PC-3 (cell line): ENCODE measurements around the gene SIM2. TPM values are rescaled to one million over a fixed set of nuclear protein-coding genes. Genes with fewer than 3 reads are reported as not detected.

ENCODE experiments used
- ATAC-seq: fragments of 200-7000 bp; cut with Tn5 transposase; 2 replicates; pipeline ENCODE4 v1.9.1; 2020; ENCODE audit warnings: mild to moderate bottlenecking, moderate library complexity
- BruUV-seq: library from RNA; stranded (reverse); fragments of 400-500 nt; replicated peaks from 2 replicates; lab custom pipeline; 2021; lab: Mats Ljungman, UMichigan
- CTCF ChIA-PET: fragments of 300-600 bp; sonication (Branson Sonifier 250); formaldehyde crosslinking; loops from one replicate; lab custom pipeline; 2022; ENCODE audit warnings: antibody characterized with exemption; lab: Charles Lee
- POLR2A ChIA-PET: fragments of 300-600 bp; sonication (Branson Sonifier 250); formaldehyde crosslinking; loops from one replicate; lab custom pipeline; 2022; ENCODE audit warnings: antibody characterized with exemption; ENCODE audit not compliant: unreplicated experiment; lab: Charles Lee
- DNase-seq: peaks from one replicate; pipeline ENCODE4 v3.0.0-alpha.2; 2015
- H2AFZ ChIP-seq: fragments of 300-600 bp; sonication (generic); 2 replicates; pipeline ENCODE4 v1.6.0; 2016; ENCODE audit warnings: antibody characterized with exemption, low read length
- H3F3A ChIP-seq: fragments of 300-600 bp; sonication (generic); one replicate; pipeline ENCODE4 v1.6.0; 2017; ENCODE audit warnings: antibody characterized with exemption, low read length, control low read depth, mild to moderate bottlenecking; ENCODE audit not compliant: unreplicated experiment
- H3K27ac ChIP-seq: fragments of 300-600 bp; sonication (generic); 2 replicates; pipeline ENCODE4 v1.5.1; 2016; ENCODE audit warnings: mild to moderate bottlenecking, low read length
- H3K27me3 ChIP-seq: fragments of 300-600 bp; sonication (generic); 2 replicates; pipeline ENCODE4 v1.6.1; 2016; ENCODE audit warnings: low read length, mixed read lengths
- H3K36me3 ChIP-seq: fragments of 300-600 bp; sonication (generic); 2 replicates; pipeline ENCODE4 v1.6.1; 2016; ENCODE audit warnings: low read depth, mixed run types, low read length, mixed read lengths
- H3K4me1 ChIP-seq: fragments of 300-600 bp; sonication (generic); 2 replicates; pipeline ENCODE4 v1.5.1; 2016; ENCODE audit warnings: low read length; ENCODE audit not compliant: insufficient read depth
- H3K4me2 ChIP-seq: fragments of 300-600 bp; sonication (generic); 2 replicates; pipeline ENCODE4 v1.6.0; 2016; ENCODE audit warnings: low read length
- H3K4me3 ChIP-seq: fragments of 300-600 bp; sonication (generic); 2 replicates; pipeline ENCODE4 v1.5.1; 2016; ENCODE audit warnings: mild to moderate bottlenecking, low read length, mixed read lengths
- H3K79me2 ChIP-seq: fragments of 300-600 bp; sonication (generic); 2 replicates; pipeline ENCODE4 v1.6.1; 2017; ENCODE audit warnings: low read length, mixed read lengths
- H3K9ac ChIP-seq: fragments of 300-600 bp; sonication (generic); 2 replicates; pipeline ENCODE4 v1.6.0; 2016; ENCODE audit warnings: mild to moderate bottlenecking, low read length
- H3K9me2 ChIP-seq: fragments of 300-600 bp; sonication (generic); replicated peaks from 2 replicates; pipeline ENCODE4 v1.6.1; 2016; ENCODE audit warnings: mixed run types, low read length, mixed read lengths
- H3K9me3 ChIP-seq: fragments of 300-600 bp; sonication (generic); 2 replicates; pipeline ENCODE4 v1.6.1; 2016; ENCODE audit warnings: low read length, mixed read lengths
- H4K20me1 ChIP-seq: fragments of 300-600 bp; sonication (generic); 2 replicates; pipeline ENCODE4 v1.6.1; 2016; ENCODE audit warnings: low read length, mixed read lengths
- EZH2 ChIP-seq: fragments of 300-600 bp; sonication (generic); IDR thresholded peaks from one replicate; pipeline ENCODE4 v1.6.1; 2017; ENCODE audit warnings: antibody characterized with exemption, mild to moderate bottlenecking, low read length; ENCODE audit not compliant: unreplicated experiment
- EZH2phosphoT487 ChIP-seq: fragments of 300-600 bp; sonication (generic); IDR thresholded peaks from 2 replicates; pipeline ENCODE4 v1.6.1; 2018; ENCODE audit warnings: mild to moderate bottlenecking, antibody characterized with exemption, low read length, borderline replicate concordance
- intact Hi-C: fragments of 100-400 bp; cut with micrococcal nuclease; formaldehyde crosslinking; loops from 2 replicates; pipeline ENCODE4 v1.9.0; 2023
- total RNA-seq: library from RNA; depleted of rRNA; stranded (reverse); fragments of >200 nt; gene quantifications from 2 replicates; pipeline ENCODE4 v1.2.3, GENCODE V29; 2014
- TF ChIP-seq, protein P1 (sequence below): fragments of 300-600 bp; sonication (generic); conservative IDR thresholded peaks from 2 replicates; pipeline ENCODE4 v1.5.1; 2017; ENCODE audit warnings: antibody characterized with exemption, low read depth, mild to moderate bottlenecking, low read length

The SIM2 gene
- total RNA-seq, 1 experiment from 2014 or later = 71.2 TPM

DNA sequence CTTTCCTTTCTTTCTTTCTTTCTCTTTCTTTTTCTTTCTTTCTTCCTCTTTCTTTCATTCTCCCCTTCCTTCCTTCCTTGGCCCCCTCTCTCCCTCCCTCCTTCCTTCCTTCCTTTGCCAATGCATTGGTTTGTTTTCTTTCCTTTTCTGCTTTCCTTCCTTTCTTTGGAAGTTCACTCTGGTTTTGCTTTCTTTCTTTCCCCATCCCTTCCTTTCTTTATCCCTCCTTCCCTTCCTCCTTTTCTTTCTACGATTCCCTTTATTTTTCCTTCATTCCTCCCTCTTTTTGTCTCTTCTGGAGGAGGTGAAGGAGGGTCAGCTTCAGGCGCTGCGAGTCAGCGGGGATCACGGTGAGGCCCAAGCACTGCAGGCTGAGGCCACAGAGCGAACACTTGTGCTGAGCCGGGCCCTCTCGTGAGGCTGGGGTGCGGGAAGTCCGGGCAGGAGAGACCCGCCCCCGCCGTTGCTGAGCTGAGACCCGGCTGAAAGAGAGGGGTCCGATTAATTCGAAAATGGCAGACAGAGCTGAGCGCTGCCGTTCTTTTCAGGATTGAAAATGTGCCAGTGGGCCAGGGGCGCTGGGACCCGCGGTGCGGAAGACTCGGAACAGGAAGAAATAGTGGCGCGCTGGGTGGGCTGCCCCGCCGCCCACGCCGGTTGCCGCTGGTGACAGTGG lies 1.5 kb downstream of the SIM2 start:
- intact Hi-C loops = loop anchor here (5.0 kb wide), 1 partner anchor 227 kb away; no protein-coding TSS in a partner anchor
- no peak overlapping the region for H2AFZ ChIP-seq
- H3K79me2 ChIP-seq = peaks cover 92% of the 10 kb centered on the region
- CTCF ChIA-PET = no interaction called here
- H3K27me3 ChIP-seq = no peaks in the 10 kb centered on the region
- peaks cover 50% of the 10 kb centered on the region for H4K20me1 ChIP-seq
- POLR2A ChIA-PET = no interaction called here
- H3K27ac ChIP-seq = peak overlapping the region; percentile 79
- H3K9me3 ChIP-seq = no peaks in the 10 kb centered on the region
- peaks cover 19% of the 10 kb centered on the region for H3K4me1 ChIP-seq
- BruUV-seq = TSS peak; percentile 52
- peak overlapping the region; percentile 95 for H3K4me3 ChIP-seq
- ATAC-seq = no peak
- no peak for DNase-seq
- H3K9ac ChIP-seq = peak overlapping the region; percentile 96
- H3K9me2 ChIP-seq = no peaks in the 10 kb centered on the region
- peaks cover 13% of the 10 kb centered on the region for H3K36me3 ChIP-seq
- TF ChIP-seq, protein P1, sequence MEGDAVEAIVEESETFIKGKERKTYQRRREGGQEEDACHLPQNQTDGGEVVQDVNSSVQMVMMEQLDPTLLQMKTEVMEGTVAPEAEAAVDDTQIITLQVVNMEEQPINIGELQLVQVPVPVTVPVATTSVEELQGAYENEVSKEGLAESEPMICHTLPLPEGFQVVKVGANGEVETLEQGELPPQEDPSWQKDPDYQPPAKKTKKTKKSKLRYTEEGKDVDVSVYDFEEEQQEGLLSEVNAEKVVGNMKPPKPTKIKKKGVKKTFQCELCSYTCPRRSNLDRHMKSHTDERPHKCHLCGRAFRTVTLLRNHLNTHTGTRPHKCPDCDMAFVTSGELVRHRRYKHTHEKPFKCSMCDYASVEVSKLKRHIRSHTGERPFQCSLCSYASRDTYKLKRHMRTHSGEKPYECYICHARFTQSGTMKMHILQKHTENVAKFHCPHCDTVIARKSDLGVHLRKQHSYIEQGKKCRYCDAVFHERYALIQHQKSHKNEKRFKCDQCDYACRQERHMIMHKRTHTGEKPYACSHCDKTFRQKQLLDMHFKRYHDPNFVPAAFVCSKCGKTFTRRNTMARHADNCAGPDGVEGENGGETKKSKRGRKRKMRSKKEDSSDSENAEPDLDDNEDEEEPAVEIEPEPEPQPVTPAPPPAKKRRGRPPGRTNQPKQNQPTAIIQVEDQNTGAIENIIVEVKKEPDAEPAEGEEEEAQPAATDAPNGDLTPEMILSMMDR = no peak
- no peak for TF ChIP-seq EZH2
- no peak for TF ChIP-seq EZH2phosphoT487
- H3F3A ChIP-seq = no peaks in the 10 kb centered on the region
- peak overlapping the region; percentile 92 for H3K4me2 ChIP-seq

- Histone ChIP-seq H3F3A (no peaks in the 10 kb centered on the region), H4K20me1 (peaks cover 57% of the 10 kb centered on the region), H3K36me3 (peaks cover 14% of the 10 kb centered on the region), H3K4me1 (peaks cover 19% of the 10 kb centered on the region), H3K27me3 (no peaks in the 10 kb centered on the region), H3K9ac (peak overlapping the region; percentile 96), H3K9me3 (no peaks in the 10 kb centered on the region), H3K4me3 (peak overlapping the region; percentile 95), H3K79me2 (peaks cover 98% of the 10 kb centered on the region), H3K27ac (peak overlapping the region; percentile 79), H3K4me2 (peak overlapping the region; percentile 92), H2AFZ (no peak overlapping the region), H3K9me2 (no peaks in the 10 kb centered on the region)
- intact Hi-C loops = loop anchor here (5.0 kb wide), 1 partner anchor 226 kb away; no protein-coding TSS in a partner anchor
- DNase-seq (peak; percentile 27), ATAC-seq (no peak)
- CTCF ChIA-PET = no interaction called here
- no TSS peak for BruUV-seq
- POLR2A ChIA-PET = no interaction called here
- TF ChIP-seq EZH2phosphoT487 (no peak), EZH2 (no peak)
- TF ChIP-seq, protein P1 = peak; percentile 18; the same call in 1 of the 2 replicates
Measured at GRCh38 chr21:36700971-36701755, 2.2 kb downstream of the SIM2 start.
